ENCODE measurements around the gene METTL25B.
A peak's percentile ranks its signal among the peaks of the same experiment; 100 is the strongest.
"Not testable (repeated sequence)": the region's sequence is repeated elsewhere in the genome, so short reads cannot be mapped to it uniquely, and the experiment has no call there.

METTL25B gene

GRCh38 chr1:156756355-156756754 lies 28.1 kb downstream of the METTL25B start:
- H3K4me3 Mint-ChIP-seq, result no peak overlapping the region
- ATAC-seq (no peak), DNase-seq (no peak)
- no peak overlapping the region for H3K27ac Mint-ChIP-seq
- H3K9me3 Mint-ChIP-seq, result no peaks in the 10 kb centered on the region
- H3K4me1 Mint-ChIP-seq, result peaks cover 17% of the 10 kb centered on the region
- H3K27me3 Mint-ChIP-seq, result no peaks in the 10 kb centered on the region
- no peaks in the 10 kb centered on the region for H3K36me3 Mint-ChIP-seq (ENCODE audit: low read depth)

DNA sequence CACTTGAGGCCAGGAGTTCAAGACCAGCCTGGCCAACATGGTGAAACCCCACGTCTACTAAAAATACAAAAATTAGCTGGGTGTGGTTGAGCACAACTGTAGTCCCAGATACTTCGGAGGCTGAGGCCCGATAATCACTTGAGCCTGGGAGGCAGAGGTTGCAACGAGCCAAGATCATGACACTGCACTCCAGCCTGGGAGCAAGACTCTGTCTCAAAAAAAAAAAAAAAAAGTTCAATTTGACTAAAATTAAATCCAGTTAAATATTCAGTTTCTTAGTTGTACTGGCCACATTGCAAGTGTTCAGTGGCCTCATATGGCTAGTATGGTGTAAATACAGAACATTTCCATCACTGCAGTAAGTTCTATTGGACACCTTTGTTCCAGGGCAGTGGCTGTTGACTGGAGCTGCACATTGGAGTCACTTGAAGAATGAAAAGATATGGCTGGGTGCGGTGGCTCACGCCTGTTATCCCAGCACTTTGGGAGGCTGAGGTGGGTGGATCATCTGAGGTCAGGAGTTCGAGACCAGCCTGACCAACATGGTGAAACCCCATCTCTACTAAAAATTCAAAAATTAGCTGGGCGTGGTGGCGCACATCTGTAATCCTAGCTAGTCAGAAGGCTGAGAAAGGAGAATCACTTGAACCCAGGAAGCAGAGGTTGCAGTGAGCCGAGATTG lies 29.4 kb downstream of the METTL25B start:
- not testable (repeated sequence) for H3K4me3 Mint-ChIP-seq; H3K27me3 Mint-ChIP-seq; H3K9me3 Mint-ChIP-seq; DNase-seq; ATAC-seq; H3K27ac Mint-ChIP-seq; H3K36me3 Mint-ChIP-seq (ENCODE audit: low read depth)
- peaks cover 15% of the 10 kb centered on the region for H3K4me1 Mint-ChIP-seq

DNA sequence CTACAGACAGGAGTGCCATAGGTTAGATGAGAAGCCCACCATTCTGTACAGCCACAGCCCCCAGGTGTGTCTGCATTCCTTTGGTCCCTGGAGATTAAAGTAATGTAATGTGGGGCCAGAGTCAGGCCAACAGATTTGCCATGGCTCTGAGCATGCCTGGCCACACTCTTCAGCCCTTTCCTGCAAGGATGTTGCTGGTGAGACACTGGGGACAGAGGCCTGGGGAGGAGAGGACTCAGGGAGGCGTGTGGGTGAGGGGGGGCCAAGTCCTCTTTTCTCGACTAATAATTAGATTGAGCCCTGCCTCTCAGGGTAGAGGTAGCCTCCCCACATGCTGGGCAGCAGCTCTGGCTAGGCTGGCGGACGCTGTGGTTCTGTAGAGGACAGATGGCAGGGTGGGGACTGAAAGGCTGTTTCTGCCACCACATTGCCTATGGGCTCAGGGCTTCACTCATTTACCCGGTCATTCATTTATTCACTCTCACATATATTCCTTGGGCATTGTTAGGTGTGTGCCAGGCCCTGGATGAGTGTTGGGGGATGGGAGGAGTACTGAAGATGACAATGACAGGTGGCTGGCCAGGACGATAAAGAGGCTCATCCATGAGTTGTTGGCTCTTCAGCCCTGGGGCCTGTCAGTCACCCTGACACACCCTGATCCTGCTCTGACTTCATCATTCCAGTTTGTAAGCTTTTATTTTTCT lies 32.0 kb downstream of the METTL25B start:
- Mint-ChIP-seq H3K9me3 (no peaks in the 10 kb centered on the region), H3K27ac (no peak overlapping the region), H3K36me3 (ENCODE audit: low read depth) (no peaks in the 10 kb centered on the region), H3K4me3 (no peak overlapping the region), H3K4me1 (peaks cover 8% of the 10 kb centered on the region), H3K27me3 (no peaks in the 10 kb centered on the region)
- no peak for DNase-seq
- ATAC-seq, result no peak

GRCh38 chr1:156760796-156761104 lies 32.5 kb downstream of the METTL25B start:
- Mint-ChIP-seq H3K27ac (no peak overlapping the region), H3K4me3 (no peak overlapping the region), H3K36me3 (ENCODE audit: low read depth) (no peaks in the 10 kb centered on the region), H3K4me1 (peaks cover 3% of the 10 kb centered on the region), H3K27me3 (no peaks in the 10 kb centered on the region), H3K9me3 (no peaks in the 10 kb centered on the region)
- DNase-seq (no peak), ATAC-seq (no peak)

DNA sequence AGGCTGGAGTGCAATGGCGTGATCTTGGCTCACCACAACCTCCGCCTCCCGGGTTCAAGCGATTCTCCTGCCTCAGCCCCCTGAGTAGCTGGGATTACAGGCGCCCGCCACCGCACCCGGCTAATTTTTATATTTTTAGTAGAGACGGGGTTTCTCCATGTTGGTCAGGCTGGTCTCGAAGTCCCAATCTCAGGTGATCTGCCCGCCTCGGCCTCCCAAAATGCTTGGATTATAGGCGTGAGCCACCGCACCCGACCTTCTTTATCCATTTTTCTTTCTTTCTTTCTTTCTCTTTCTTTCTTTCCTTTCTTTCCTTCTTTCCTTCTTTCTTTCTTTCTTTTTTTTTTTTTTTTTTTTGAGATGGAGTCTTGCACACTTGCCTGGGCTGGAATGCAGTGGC lies 36.9 kb downstream of the METTL25B start:
- not testable (repeated sequence) for H3K27me3 Mint-ChIP-seq, H3K9me3 Mint-ChIP-seq, H3K4me3 Mint-ChIP-seq, H3K27ac Mint-ChIP-seq, ATAC-seq, DNase-seq
- H3K4me1 Mint-ChIP-seq, result peaks cover 26% of the 10 kb centered on the region
- peaks cover 18% of the 10 kb centered on the region for H3K36me3 Mint-ChIP-seq (ENCODE audit: low read depth)

DNA sequence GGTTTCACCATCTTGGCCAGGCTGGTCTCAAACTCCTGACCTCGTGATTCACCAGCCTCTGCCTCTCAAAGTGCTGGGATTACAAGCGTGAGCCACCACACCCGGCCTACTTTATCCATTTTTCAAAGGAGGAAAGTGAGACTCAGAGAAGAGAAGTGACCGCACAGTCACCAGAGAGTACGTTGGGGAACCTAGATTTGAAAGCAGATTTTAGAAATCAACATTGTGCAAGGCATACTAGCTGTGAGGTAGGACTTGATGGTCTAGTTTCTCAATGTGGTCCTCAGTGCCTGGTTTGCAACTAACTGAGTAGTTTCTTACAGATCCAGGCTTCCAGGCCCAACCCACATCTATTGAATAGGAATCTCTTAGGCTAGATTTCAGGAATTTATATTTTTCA lies 37.4 kb downstream of the METTL25B start:
- Mint-ChIP-seq H3K4me3 (no peak overlapping the region), H3K4me1 (peaks cover 31% of the 10 kb centered on the region), H3K27me3 (no peaks in the 10 kb centered on the region), H3K9me3 (no peaks in the 10 kb centered on the region), H3K27ac (no peak overlapping the region), H3K36me3 (ENCODE audit: low read depth) (peaks cover 23% of the 10 kb centered on the region)
- DNase-seq, result no peak
- no peak for ATAC-seq

DNA sequence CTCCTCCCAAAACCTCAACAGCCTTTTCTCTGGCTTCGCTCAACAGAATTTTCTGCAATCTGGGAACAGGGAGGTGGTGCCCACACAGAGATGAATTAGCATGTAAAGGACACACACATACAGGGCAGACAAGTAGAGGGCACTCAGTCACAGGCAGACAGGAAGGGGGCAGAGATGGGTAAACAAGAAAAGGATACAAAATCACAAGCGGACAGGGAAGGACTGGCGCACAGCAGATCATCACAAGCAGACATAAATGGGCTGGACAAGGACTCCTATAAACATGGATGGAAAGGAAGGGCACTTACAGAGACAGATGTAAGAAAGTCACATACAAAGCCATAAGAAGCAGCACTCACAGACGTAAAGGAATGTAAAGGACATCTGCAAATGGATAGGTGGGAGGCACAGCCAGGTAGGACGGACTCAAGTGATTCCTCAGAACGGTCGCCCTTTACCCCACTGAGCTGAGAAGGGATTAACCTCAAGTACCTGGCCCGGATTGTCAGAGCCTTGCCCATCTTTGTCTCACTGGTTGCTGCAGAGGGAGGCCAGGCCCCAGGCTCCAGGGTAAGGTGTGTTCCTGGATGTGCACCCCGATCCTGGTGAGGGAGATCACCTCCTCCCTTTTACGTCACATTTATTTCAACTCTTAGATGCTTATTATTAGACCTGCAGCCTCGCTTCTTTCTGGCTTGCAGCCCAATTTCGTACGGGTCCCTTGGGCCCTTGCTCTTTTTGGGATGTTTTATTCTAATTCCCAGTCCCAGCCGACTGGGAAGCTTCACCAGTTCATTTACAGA lies 38.2 kb downstream of the METTL25B start:
- peaks cover 32% of the 10 kb centered on the region for H3K36me3 Mint-ChIP-seq (ENCODE audit: low read depth)
- H3K4me3 Mint-ChIP-seq, result no peak overlapping the region
- no peaks in the 10 kb centered on the region for H3K27me3 Mint-ChIP-seq
- DNase-seq, result no peak
- no peak overlapping the region for H3K27ac Mint-ChIP-seq
- H3K9me3 Mint-ChIP-seq, result no peaks in the 10 kb centered on the region
- ATAC-seq, result no peak
- peaks cover 39% of the 10 kb centered on the region for H3K4me1 Mint-ChIP-seq

- DNase-seq (peak; percentile 94), ATAC-seq (peak; percentile 96)
- H3K9me3 Mint-ChIP-seq, result no peaks in the 10 kb centered on the region
- H3K4me1 Mint-ChIP-seq, result peaks cover 45% of the 10 kb centered on the region
- no peaks in the 10 kb centered on the region for H3K27me3 Mint-ChIP-seq
- peaks cover 37% of the 10 kb centered on the region for H3K36me3 Mint-ChIP-seq (ENCODE audit: low read depth)
- no peak within 1 kb of the TSS for H3K27ac Mint-ChIP-seq
- no peak within 1 kb of the TSS for H3K4me3 Mint-ChIP-seq
Measured at GRCh38 chr1:156767101-156767878, 39.0 kb downstream of the METTL25B start, which contains the start of gene PRCC. Gene PRCC (plus strand): TSS chr1:156767535. CDS start chr1:156767772, 237 bp downstream.

DNA sequence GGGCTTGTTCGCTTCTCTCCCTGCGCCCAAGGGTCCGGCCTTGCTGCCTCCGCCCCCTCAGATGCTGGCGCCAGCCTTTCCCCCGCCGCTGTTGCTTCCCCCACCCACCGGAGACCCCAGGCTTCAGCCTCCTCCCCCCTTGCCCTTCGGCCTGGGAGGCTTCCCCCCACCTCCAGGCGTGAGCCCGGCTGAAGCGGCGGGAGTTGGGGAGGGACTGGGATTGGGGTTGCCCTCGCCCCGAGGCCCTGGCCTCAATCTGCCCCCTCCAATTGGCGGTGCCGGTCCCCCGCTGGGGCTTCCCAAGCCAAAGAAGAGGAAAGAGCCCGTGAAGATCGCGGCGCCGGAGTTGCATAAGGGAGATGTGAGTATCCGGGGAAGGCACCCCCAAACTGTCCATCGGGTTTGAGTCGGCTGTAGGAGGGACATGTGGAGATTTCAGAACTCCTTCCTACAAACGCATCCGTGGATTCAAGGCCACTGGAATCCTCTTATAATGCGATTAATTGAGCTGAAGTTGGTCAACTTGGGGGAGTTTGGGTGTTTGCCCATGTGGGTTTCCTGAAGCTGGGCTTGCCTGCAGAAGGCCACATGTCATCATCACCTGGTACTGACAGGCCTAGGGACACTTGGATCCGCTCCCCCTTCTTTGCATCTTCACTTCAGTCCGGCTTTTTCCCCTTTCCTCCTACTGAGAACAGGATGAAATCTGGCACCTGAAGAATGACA lies 39.8 kb downstream of the METTL25B start:
- ATAC-seq (peak; percentile 3), DNase-seq (peak; percentile 58)
- Mint-ChIP-seq H3K9me3 (no peaks in the 10 kb centered on the region), H3K27ac (no peak overlapping the region), H3K36me3 (ENCODE audit: low read depth) (peaks cover 44% of the 10 kb centered on the region), H3K4me3 (no peak overlapping the region), H3K4me1 (peaks cover 50% of the 10 kb centered on the region), H3K27me3 (no peaks in the 10 kb centered on the region)

GRCh38 chr1:156768610-156769295 lies 40.5 kb downstream of the METTL25B start:
- DNase-seq (no peak), ATAC-seq (no peak)
- Mint-ChIP-seq H3K36me3 (ENCODE audit: low read depth) (peaks cover 51% of the 10 kb centered on the region), H3K9me3 (no peaks in the 10 kb centered on the region), H3K4me3 (no peak overlapping the region), H3K27me3 (no peaks in the 10 kb centered on the region), H3K4me1 (peaks cover 57% of the 10 kb centered on the region), H3K27ac (no peak overlapping the region)

DNA sequence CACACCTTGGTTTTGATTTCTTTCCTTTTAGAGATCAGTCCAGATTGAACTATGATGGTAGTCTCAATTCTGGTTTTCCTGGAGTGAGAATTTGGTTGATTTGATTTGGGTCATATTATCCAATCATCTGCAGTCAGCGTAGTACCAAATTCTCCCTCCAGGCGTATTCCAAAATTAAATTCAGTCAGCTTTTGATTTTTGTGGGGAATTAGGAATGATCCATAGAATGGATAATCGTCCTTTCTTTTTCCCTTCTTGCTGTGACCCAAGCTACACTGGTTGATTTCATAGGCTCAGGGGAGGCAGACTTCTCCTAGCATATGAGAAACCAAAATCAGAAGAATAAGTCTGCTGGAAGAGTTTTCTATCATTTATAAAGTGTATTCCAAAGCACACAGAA lies 44.0 kb downstream of the METTL25B start:
- no peak overlapping the region for H3K27ac Mint-ChIP-seq
- peaks cover 69% of the 10 kb centered on the region for H3K4me1 Mint-ChIP-seq
- peaks cover 56% of the 10 kb centered on the region for H3K36me3 Mint-ChIP-seq (ENCODE audit: low read depth)
- ATAC-seq (no peak), DNase-seq (no peak)
- no peak overlapping the region for H3K4me3 Mint-ChIP-seq
- H3K27me3 Mint-ChIP-seq, result no peaks in the 10 kb centered on the region
- no peaks in the 10 kb centered on the region for H3K9me3 Mint-ChIP-seq

GRCh38 chr1:156772728-156773497 lies 44.6 kb downstream of the METTL25B start:
- Mint-ChIP-seq H3K27ac (no peak overlapping the region), H3K9me3 (no peaks in the 10 kb centered on the region)

DNA sequence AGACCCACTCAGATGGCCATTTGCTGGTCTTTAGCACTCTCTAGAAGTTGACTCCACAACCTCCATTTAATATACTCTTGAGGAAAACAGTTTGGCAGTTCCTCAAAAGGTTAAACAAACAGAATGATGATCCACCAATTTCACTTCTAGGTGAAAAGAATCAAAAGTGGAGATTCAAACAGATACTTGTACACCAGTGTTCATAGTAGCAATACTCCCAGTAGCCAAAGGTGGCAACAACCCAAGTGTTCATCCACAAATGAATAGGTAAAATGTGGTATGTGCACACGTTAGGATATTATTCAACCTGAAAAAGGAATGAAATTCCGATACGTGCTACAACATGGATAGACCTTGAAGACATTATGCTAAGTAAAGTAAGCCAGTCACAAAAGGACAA lies 45.3 kb downstream of the METTL25B start:
- no peak for ATAC-seq
- H3K4me1 Mint-ChIP-seq, result peaks cover 75% of the 10 kb centered on the region
- DNase-seq, result no peak
- no peaks in the 10 kb centered on the region for H3K9me3 Mint-ChIP-seq
- peaks cover 56% of the 10 kb centered on the region for H3K36me3 Mint-ChIP-seq (ENCODE audit: low read depth)
- no peak overlapping the region for H3K27ac Mint-ChIP-seq
- no peak overlapping the region for H3K4me3 Mint-ChIP-seq
- H3K27me3 Mint-ChIP-seq, result no peaks in the 10 kb centered on the region

More at GRCh38 chr1:156772728-156773497, 44.6 kb downstream of the METTL25B start:
- DNase-seq, result no peak
- peaks cover 59% of the 10 kb centered on the region for H3K36me3 Mint-ChIP-seq (ENCODE audit: low read depth)
- H3K27me3 Mint-ChIP-seq, result no peaks in the 10 kb centered on the region
- H3K4me3 Mint-ChIP-seq, result peak overlapping the region; percentile 9
- no peak for ATAC-seq
- H3K4me1 Mint-ChIP-seq, result peaks cover 74% of the 10 kb centered on the region
